Heart left ventricle (tissue), 13 donors: ENCODE results near the gene AKR7A2.

Experiments
- CTCF ChIP-seq, 12 donors: fragments of 200-600 bp; sonication (generic) in 4 of 12; IDR thresholded peaks; one replicate each; pipeline versions ENCODE4 v1.5.0 to v1.8.0; 2018 to 2022; ENCODE audit warnings: antibody characterized with exemption in 12 of 12, mild to moderate bottlenecking in 5 of 12
- POLR2A ChIP-seq, 2 donors: fragments of 450-650 bp; IDR thresholded peaks; one replicate each; pipeline ENCODE4 v1.6.1; 2017; ENCODE audit warnings: antibody characterized with exemption in 2 of 2, mild to moderate bottlenecking in 2 of 2, moderate library complexity in 2 of 2
- donor health status: ischemic (EF 13 %, LVEDD 7.1; RV severe dilation, severe dysfunction).
- donor health status: DM: no; HTN: yes; CAD: no.
- donor health status: DM: no; HTN: no; CAD: no.
- donor health status: ischemic (EF 25% LVEDD 6.9; RV normal size, moderate dysfunction).
- donor health status: ischemic (EF 25% LVEDD 5.7; RV mildly dilated, moderate dysfunction).
- donor health status: ischemic (EF 35%, LVEDD 5.7; RV mildly dilated, moderate dysfunction).
- donor health status: nonischemic (EF 11% LVEDD 7.7; RV severe dilation, severe dysfunction).
- donor health status: DM: yes; HTN: yes; CAD: no.
- donor health status: PGD.
- donor health status: ischemic (EF 29% LVEDD 5.4; RV normal size, mild dysfunction).
- donor health status: nonischemic (EF 23%, LVEDD 6.1; RV moderate dilation, normal function).

- no peak for TF ChIP-seq CTCF (IDR thresholded peaks at IDR 0.05)
- TF ChIP-seq POLR2A (IDR thresholded peaks at IDR 0.05), result no peak
These were observed 53.6 kb downstream of the AKR7A2 start for GRCh38 chr1:19258353-19258752.
